Daoy (cell line): ENCODE data around the gene GORASP1. TPM values are rescaled to one million over a fixed set of nuclear protein-coding genes. Genes with fewer than 3 reads are reported as not detected.

Source experiments
- DNase-seq: peaks from one replicate; pipeline ENCODE4 v3.0.0-alpha.2; 2015; ENCODE audit warnings: low read depth
- total RNA-seq: library from RNA; depleted of rRNA; stranded (reverse); fragments of >200 nt; shearing (Covaris generic); gene quantifications from 2 replicates; pipeline ENCODE4 v1.2.3, GENCODE V29; 2014

The GORASP1 gene
- total RNA-seq, 1 experiment from 2014 or later: 21.7 TPM

DNA sequence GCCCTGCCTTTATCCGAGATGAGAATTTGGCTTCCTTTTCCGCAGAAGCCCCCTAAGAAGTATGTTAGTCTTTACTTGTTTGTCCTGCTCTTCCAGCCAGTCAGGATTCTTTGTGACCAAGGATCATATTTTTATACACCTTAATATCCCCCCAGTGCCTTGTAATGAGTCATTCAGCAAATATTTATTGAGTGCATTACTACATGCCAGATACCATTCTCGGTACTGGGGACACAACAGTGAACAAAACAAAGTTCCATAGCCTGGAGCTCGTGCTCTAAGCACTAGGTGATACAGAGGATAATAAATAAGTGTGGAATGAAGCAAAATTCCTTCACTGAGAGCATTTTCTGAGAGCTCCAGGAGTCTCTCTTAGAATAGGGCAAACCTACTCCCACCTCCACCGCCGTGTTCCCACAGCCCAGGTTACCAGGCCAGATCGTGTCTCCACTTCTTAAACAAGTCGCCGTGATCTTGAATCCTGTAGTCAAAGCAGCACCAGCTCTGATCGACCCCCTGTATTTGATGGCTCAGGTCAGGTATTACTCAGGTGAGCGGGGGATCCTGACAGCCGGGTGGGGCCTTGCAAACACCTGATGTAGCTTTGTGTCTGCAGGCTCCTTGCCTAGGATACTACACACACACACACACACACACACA, 18.5 kb upstream of the GORASP1 start:
- no peak for DNase-seq

DNA sequence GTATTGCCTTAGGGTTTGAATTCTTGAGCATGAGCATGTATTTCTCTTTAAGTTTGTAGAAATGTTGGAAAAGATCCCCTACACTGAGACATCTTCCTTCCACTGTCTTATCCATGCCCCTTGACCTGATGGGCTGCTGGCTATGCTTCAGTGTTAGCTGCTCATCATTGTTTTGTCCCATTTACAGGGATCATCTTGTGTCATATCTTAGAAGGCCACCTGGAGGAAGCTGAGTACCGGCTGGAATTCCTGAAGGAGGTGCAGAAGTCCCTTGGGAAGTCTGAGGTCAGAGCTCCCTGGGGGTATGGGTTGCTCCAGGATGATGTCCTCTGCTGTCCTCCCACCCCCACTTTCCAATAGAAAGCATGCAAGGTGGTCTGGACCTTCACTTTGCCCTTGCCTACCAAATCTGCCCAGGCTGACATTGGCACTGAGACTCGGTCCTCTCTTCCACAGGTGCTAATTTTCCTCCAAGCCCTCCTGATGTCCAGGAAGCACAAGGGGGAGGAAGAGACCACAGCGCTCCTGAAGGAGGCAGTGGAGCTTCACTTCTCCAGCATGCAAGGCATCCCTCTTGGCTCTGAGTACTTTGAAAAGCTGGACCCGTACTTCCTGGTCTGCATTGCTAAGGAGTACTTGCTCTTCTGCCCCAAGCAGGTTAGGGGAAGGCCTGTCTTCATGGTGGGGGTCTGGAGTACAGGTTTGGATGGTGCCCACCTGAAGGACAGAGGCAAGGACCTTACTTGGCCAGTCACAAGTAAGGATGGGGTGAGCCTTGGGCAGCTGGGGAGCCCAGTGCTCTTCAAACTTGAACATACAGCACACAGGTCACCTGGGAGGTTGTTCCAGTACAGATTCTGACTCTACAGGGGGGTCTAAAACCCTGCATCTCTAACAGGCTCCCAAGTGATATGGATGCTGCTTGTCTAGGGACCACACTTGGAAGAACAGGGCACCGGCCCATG, 17.7 kb upstream of the GORASP1 start:
- no peak for DNase-seq

DNA sequence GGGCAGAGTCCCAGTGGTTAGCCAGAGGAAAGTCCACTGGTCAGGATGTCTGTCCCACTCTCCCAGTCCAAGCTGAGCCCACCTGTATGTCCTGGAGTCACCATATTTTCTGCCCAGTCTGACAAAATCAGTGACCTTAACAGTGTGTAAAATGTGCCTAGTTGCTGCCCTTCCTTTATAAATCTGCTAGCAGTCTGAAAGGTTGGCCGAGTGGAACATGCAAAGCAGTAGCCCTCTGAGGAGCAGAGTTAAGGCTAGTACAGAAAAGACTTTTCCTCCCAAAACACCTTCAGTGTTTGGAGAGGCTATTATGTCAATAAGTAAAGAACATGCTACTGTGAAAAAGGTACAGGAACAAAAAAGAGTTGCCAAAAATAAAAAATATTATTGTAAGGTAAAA, 15.4 kb upstream of the GORASP1 start:
- no peak for DNase-seq

DNA sequence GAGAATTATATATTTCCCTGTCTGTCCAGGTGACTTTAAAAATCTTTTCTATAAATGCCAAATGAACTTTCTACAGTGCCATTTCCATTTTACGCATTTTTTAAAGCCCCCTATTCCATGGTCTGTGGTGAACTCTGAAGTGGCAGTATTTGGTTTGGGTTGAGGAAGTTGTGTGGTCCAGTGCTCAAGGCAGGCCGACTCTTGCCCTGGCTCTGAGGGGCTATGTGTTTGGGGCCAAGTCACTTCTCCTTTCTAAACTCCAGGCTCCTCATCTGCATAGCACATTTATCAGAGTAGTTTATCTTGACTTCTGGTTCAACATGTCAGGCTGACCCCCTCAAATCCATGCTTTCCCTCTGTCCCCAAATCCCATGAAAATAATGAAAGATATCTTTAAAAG, 14.2 kb upstream of the GORASP1 start:
- DNase-seq: no peak

DNA sequence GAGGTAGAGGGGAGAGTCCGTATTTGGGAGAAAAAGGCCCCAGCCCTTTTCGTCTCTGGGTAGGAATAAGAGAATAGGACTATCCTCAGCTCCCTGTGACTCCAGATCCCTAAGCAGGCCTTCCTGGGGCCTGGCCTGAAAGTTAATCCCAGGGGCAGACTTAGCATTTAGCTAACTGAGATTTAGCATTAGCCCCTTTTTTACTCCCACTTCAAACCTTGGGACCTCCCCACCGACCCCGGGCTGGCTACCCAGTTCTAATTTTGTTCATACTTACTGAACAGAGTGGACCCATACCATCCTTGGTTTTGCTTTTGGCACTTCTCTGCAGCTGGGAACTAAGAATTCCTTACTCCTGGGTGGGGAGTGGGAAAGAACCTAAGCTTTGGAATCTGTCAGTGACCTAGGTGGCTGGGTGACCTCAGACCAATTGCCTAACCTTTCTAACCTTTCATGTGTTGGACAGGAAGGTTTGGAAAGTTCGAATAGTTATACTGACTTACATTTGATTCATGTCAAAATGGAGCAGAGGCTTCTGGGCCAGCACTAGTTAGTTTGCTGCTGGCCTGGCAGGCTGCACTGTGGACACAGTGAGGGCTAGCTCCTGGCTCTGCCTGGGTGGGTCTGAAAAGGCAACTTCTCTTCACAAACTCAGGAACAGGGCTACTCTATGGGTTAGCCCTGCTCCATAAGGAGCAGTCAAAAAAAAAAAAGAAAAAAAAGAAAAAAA, 11.7 kb upstream of the GORASP1 start:
- no peak for DNase-seq

DNA sequence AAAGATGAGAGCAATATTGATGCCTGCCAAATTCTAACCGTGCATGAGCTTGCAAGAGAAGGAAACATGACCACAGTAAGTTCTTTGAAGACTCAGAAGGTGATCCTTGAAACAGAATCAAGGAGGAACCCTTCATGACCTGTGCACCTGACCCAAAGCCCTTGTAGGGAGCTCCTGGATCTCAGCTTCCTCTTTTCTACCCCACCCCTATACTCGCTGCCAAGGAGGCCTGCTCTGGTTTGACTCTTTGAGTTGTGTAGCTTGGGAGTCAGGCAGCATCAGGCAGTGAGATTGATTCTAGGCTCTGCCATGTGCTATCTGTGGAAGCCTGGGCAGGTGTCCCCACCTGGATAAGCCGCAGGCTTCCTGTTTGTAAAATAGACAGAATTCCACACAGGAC, 10.7 kb upstream of the GORASP1 start:
- no peak for DNase-seq

DNA sequence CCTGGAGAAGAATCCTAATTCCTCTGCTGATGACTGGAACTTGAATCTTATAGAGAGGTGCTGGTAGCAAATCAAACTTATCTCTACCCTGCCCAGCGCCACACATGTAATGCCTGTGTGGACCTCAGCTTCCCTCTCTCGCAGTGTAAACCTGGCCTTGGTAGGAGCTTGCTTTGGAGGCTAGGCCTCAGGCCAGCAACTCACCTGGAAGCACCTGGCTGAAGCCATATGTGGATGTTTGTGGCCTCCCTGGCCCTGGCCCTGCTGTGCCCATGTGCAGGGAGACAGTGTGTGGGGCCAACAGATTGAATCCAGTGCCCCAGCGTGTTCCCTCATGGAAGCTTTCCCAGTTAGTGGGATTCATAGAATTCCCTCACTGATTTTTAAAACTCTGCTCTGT, 8.4 kb upstream of the GORASP1 start:
- DNase-seq: no peak

DNA sequence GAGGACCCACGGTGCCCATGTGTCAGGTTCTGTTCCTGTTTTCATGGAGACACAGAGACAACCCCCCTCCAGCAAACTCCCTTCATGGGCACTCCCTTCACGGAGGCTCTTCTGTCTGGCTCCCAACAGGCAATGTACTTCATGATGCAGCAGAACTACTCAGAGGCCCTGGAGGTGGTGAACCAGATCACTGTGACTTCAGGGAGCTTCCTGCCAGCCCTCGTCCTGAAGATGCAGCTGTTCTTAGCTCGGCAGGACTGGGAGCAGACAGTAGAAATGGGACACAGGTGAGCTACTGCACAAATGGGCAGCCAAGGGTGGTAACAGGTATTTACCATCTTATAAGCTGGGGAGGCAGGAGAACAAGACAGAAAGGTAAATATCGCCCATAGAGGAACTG, 7.0 kb upstream of the GORASP1 start:
- DNase-seq: no peak

DNA sequence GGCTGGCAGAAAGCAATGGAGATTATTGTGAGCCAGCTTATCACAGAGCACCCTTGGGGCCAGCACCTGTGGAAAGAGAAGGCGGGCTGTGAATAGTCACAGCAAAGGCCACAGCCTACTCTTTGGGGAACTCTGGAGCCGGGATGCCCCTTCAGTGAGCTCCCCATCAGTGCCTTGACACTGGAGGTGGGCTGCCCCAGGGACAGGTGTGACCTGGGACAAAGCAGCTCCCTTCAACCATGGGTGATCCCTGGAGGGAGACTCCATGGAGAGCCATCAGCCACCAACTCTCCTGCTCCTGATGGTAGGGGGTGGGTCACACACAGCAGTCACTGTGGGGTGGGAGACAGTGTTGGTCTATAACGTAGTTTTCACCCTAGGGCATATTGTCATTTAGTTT, 5.9 kb upstream of the GORASP1 start:
- DNase-seq: no peak

DNA sequence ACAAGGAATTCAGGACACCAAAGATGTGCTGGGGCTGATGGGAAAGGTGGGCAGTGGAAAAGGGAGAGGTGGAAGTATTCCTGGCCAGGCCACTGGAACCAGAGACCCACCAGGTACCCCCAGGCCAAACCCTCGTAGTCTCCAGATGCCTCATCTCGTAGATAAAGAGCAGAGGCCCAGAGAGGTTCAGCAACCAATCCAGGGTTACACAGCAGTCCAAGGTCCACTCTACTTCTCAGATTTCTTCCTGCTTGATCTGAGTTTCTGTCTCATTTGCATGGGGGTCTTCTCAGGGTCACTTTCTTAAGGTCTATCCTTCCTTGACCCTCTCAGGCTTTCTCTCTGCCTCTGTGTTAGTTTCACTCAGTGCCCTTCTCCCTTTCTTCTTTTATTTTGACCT, 5.1 kb upstream of the GORASP1 start:
- no peak for DNase-seq

DNA sequence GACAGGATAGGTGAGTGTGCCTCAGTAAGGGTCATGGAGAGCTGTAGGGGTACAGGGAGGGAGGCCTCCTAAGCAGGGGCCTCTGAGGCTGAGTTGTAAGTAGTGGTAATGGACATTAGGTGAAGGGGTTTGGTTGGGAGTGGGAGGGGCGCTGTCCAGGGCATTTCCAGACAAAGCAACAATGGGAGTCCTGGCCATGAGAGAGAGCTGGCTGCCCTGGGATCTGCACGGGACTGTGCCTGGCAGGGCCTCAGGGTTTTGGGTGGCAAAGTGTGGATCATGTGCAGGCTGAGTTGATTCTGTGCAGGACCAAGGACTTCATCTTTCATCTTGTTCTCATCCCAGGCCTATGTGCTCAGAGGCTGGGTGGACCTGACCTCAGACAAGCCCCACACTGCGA, 4.7 kb upstream of the GORASP1 start:
- DNase-seq: no peak

DNA sequence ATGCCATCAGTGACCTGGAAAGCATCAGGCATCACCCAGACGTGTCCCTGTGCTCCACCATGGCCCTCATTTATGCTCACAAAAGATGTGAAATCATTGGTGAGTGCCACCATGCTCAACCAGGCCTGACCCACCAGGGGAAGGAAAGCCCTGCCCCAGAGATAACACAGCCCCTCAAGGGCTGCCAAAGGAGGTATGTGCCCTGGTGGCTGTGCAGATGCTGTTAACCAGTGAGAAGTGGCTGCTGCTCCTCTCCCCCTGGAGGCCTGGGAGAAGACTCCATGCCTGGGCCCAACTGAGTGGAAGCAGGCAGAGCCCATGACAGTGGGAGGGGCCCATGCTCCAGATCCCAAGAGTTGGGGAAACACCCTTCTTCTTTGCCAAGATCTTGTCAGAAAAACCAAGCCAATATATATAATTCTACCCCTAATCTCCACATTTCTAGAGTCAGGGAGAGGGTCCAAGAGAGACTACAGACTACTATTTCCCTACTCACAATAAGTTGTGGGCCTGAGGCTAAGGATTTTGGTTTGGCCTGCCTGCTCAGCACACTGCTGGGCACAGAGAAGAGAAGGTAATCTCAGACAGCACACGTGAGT, 2.7 kb upstream of the GORASP1 start:
- DNase-seq: no peak

DNA sequence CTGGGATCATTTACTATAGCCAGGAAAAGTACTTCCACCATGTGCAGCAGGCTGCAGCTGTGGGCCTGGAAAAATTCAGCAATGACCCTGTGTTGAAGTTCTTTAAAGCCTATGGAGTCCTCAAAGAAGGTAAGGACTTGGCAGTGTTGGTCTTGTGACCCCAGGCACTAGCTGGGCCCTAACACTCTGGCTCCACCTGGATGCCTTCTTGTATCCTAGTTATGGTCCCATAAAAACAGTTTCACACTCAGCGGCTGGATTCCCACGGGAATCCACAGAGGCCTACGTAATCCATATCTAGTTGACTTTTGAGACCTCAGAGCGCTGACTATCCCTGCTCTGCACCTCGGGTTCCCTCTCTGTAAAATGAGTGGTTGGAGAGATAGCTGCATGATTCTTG, 1.7 kb upstream of the GORASP1 start:
- DNase-seq: no peak

DNA sequence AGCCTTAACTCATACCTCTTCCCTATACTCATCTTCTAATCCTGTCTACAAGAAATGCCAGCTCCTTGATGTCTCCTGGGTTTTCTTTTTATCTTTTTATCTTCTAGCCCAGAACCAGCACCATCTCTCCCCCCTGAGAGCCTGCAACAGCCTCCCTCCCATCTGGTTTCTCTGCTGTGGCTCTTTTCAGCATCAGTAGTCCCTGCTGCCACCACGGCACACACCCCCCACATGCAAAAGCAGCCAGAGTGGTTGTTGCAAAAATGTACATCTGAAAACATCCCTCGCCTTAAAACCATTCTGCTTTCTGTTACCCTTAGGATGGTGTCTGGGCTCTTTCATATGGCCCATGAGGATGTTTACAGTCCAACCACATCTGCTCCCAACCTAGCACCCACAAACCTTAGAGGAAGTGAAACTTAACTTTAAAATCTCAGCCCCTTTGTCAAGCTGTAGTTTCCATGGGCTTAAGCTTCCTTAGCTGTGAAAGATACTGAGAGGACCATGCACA, 828 bp upstream of the GORASP1 start:
- DNase-seq: no peak

DNA sequence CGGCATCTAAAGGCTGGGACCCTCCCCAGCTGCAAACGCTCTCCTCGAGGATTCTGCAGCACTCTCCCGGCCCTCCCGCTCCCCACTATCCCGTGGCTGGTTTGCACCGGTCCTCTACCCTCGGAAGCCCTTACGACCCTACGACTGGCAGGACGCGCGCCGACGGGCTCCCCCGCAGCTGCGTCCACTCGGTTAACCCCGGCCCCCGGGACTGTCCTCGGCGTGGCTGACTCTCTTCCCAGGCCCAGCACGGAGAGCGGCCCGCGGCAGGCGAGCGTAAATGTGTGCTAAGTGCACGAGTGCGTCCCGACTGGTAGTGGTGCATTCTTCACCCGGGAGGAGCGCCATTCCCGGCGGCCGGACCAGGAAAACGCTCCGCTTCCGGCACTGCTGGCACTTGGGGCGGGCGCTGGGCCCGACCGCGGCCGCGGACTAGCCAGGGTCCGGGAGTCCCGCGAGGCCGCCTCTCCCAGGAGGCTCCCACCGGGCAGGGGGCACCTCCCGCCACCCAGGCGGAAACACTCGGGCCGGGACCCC, 508 bp downstream of the GORASP1 start:
- peak; percentile 55 for DNase-seq

DNA sequence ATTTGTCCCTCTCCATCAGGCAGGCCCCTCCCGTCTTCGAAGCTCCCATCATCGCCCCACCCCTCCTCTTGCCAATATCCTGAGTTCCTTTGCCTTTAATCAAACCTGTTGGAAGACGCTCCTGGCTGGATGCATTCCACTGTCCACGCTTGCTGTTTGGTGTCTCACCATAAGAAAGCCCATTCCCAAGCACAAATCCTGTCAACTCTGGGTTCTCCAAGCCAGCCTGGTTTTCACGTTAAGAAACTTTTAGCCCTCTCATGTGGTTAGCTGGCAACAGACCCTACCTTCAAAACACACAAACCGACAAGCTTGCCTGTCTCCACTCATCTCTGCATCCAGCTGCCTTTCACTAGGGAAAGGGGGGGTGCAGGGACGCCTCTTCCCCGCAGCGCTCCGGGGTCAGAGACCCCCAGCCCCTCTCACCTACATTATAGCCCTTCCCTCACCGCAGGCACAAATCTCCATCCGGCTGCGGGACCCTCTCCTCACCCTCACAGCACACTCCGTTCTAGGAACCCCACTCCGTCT, 1.1 kb downstream of the GORASP1 start:
- DNase-seq: no peak

DNA sequence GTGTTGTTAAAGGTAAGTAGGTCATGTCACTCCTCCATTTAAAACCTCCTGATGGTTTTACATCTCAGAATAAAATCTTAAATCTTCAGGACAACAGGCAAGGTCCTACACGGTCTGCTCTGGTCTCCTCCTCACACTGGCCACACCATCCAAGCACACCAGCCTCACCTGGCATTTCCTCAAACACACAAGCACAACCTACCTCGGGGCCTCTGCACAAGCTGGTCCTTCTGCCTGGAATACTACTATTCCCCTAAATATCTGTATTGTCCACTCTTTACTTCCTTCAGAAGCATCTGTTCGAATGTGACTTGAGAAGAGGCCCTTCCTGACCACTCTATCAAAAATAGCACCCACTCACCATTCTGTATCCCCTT, 1.8 kb downstream of the GORASP1 start:
- no peak for DNase-seq

DNA sequence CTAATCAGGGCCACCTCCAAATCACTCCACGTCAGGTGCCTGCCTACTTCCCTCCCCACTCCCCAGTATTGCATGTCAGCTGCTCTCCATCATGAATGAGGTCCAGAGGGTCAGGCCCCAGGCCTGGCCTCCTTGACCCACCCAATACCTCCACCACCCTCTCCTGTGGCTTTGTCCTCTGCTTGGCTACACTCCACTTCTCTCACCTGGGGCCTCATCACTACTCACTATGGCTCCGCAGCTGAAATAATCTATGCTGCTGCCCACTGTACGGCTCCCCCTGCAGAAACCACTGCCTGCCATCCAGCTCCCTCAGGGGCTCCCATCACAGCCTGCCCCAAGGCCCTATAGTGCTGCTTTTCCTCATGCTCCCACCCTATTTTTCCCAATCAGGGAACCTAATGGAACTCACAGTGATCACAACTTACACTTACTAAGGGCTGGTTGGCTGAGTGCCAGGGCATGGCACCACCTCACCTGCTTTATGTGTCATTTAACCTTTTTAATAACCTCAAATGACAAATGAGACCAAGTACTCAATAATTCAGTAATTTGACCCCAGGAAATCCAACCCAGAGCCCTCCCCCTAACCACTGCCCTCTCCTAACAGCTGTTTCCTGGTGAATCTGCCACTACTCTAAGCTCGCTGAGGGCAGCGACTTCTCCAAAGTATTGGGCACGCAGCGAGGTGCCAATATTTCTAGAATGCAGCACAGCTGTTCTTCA, 2.3 kb downstream of the GORASP1 start:
- DNase-seq: no peak

DNA sequence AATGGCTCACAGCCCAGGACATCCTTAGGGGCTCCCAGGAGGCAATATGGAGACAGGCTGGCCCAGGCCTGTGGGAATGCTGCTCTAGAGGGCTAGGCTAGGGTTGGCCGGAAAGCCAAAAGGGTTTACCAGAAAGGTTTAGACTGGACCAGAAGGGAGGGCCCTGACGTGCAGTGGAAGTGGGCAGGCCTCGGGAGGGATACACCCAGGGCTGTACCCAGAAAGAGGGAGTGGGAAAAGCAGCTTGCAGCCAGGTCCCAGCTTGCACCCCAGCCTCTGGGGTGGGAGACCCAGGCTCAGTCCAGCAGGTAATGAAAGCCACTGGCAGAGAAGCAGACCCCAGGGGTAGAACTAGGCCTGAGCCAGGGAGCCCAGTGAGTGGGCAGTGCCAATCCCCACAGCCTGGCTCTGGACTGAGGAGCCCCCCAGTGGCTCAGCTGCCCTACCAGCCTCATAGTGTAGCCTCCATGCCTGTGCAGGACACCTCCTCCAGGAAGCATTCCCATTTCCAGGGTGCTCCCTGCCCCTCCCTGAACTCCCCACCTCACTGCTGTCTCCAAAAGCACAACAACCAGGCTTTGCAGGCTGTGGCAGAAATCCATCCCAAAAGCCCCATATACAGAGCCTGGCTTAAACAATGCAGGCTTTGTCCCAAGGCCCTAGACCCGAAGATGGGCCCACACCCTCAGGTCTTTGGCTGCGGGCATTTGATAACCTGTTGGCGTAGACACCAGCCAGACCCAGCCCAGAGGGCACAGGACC, 3.5 kb downstream of the GORASP1 start:
- no peak for DNase-seq

DNA sequence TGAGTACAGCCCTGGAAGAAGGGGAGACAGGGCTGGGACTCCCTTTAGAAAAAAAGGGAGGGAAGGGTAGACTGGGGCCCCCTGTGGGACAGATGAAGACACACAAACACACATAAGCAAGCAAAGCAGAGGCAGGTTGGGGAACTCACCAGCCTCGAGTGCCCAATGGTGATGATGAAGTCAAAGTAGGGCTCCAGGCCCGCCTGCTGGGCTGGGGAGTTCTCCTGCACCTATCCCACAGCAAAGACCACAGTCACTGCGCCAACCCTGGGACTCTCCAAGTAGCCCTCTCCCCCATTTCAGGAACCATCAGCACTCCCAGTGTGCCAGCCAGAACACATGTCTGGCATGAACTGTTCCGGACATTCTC, 4.1 kb downstream of the GORASP1 start:
- DNase-seq: no peak
